ENCODE results near the gene ZNRF1.
A peak's percentile ranks its signal among the peaks of the same experiment; 100 is the strongest.

Gene ZNRF1

GRCh38 chr16:75096656-75097055 is 97.8 kb downstream of the ZNRF1 start:
- DNase-seq, result no peak

GRCh38 chr16:75097191-75097761 is 98.5 kb downstream of the ZNRF1 start:
- no peak for DNase-seq

- DNase-seq, result peak in 12 of 56 donors; percentile 9 to 52 (median 21)
Observed at GRCh38 chr16:75097941-75098901, 99.4 kb downstream of the ZNRF1 start.

GRCh38 chr16:75099075-75099667 is 100.3 kb downstream of the ZNRF1 start:
- no peak for DNase-seq

- DNase-seq, result peak in 1 of 56 donors; percentile 41
Observed at GRCh38 chr16:75099738-75100602, 101.1 kb downstream of the ZNRF1 start.

- no peak for DNase-seq
Observed at GRCh38 chr16:75100603-75100990, 101.8 kb downstream of the ZNRF1 start.

- no peak for DNase-seq
Observed at GRCh38 chr16:75101635-75102034, 102.8 kb downstream of the ZNRF1 start.

- no peak for DNase-seq
Observed at GRCh38 chr16:75102595-75102994, 103.8 kb downstream of the ZNRF1 start.

- no peak for DNase-seq
Observed at GRCh38 chr16:75103994-75104393, 105.2 kb downstream of the ZNRF1 start.

GRCh38 chr16:75104836-75105235 is 106.0 kb downstream of the ZNRF1 start:
- DNase-seq, result no peak

- peak in 38 of 56 donors; percentile 11 to 74 (median 41) for DNase-seq
Observed at GRCh38 chr16:75105306-75106061, 106.7 kb downstream of the ZNRF1 start.

GRCh38 chr16:75106351-75107274 is 107.8 kb downstream of the ZNRF1 start:
- DNase-seq, result no peak

GRCh38 chr16:75107505-75107904 is 108.7 kb downstream of the ZNRF1 start:
- DNase-seq, result no peak

GRCh38 chr16:75108792-75109731 is 110.2 kb downstream of the ZNRF1 start:
- DNase-seq, result peak in 51 of 56 donors; percentile 27 to 88 (median 67)

GRCh38 chr16:75109732-75110243 is 111.0 kb downstream of the ZNRF1 start:
- DNase-seq, result peak in 22 of 56 donors; percentile 26 to 65 (median 42)

- peak in 55 of 56 donors; percentile 43 to 92 (median 80) for DNase-seq
Observed at GRCh38 chr16:75110637-75111513, 112.1 kb downstream of the ZNRF1 start.

- no peak for DNase-seq
Observed at GRCh38 chr16:75111514-75111940, 112.7 kb downstream of the ZNRF1 start.
